ENCODE data around the gene COL19A1.

COL19A1 gene

DNA sequence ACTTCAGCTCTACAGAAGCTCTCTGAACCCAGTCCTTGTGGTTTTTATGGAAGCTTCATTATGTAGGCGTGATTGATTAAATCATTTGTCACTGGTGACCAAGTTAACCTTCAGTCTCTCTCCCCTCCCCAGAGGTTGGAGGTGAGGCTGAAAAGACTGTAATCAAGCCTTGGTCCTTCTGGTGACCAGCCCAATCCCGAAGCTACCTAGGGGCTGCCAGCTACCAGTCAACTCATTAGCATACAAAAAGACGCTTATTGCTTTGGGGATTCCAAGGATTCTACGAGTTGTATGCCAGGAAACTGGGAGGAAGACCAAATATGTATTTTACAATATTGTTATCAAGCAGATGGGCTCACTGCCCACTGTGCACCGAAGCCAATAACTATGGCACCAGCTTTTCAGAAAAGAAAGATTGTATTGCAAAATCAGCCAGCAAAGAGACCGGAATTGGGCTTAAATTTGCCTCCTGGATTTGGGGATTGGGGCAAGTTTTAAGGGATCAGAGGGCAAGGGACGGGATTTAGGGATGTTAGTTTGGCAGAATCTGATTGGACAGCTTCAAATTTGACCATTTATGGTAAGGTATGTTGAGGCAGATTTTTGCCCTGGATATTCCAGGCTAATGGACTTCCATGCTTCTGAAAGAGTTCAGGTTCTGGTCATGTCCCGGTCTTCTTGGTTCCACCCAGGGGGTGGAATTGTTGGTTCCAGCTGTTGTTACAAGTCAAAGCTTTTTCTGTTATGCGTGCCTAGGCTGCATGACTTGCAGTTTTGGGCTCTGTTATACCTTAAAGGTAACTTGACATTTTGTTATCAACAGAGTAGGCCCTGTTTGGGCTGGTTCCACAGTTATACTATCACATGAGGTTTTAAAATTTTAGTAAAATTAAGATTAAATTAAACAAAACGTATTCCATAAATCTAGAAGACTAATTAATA lies 269.1 kb downstream of the COL19A1 start:
- DNase-seq = no peak

DNA sequence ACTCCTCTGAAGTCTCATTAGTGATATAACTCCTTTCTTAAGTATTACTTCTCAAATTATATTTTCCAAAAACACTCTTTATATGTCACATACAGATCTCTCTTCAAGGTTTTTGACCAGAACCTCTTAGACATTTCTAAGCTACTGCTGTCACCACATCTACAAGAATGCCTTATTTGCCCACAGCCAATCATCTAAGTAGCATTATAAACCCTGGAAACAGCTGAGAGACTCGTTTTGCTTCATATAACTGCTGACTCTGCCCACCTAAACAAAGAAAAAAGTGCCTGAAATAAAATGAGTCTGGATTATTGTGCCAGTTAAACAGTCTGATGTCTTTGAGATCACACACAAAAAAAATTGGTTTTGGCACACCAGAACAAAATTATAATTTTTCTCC lies 270.6 kb downstream of the COL19A1 start:
- DNase-seq = no peak

DNA sequence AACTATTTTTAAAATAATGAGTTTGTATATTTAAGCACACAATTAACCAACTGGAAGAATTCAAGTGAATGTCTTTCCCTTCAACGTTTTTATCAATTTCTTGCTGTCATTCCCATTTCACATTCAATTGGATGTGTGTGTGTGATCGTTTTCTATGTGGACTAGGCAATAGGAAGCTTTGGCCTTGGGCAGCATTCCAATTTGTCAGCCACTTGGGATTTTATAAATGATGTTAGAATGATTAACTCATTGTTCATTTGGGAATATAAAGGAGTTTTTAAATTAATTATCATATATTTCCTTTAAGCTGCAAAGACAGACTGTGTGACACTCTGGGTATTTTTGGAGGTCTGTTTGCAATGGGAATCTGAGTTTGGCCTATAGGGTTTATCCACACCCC lies 274.1 kb downstream of the COL19A1 start:
- no peak for DNase-seq

DNA sequence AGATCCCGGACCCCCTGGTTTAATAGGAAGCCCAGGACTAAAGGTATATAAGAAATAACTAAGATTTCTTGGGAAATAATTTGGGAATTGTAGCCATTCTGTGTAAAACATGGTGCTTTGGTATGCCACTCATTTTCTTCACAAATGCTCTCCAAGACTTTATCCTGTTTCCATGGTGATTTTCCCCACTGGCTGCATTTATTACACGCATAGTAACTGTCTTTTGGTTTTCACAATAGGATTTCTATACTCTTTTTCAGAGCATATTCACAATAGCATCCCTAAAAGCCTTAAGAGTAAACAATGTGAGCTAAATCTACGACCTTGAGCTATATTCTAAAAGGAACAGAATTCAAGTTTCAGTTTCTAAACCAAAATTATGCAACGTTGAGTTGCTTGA lies 275.7 kb downstream of the COL19A1 start:
- no peak for DNase-seq

DNA sequence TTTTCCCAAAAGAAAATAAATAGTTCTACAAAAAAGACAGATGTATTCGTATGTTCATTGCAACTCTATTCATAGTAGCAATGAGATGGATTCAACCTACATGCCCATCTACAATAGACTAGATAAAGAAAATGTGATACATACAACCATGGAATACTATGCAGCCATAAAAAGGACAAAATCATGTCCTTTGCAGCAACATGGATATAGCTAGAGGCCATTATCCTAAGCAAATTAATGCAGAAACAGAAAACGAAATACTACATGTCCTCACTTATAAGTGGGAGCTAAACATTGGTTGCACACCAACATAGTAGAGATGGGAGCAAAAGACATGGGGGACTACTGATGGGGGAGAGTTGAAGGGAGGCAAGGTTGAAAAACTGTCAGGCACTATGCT lies 278.8 kb downstream of the COL19A1 start:
- DNase-seq = no peak

DNA sequence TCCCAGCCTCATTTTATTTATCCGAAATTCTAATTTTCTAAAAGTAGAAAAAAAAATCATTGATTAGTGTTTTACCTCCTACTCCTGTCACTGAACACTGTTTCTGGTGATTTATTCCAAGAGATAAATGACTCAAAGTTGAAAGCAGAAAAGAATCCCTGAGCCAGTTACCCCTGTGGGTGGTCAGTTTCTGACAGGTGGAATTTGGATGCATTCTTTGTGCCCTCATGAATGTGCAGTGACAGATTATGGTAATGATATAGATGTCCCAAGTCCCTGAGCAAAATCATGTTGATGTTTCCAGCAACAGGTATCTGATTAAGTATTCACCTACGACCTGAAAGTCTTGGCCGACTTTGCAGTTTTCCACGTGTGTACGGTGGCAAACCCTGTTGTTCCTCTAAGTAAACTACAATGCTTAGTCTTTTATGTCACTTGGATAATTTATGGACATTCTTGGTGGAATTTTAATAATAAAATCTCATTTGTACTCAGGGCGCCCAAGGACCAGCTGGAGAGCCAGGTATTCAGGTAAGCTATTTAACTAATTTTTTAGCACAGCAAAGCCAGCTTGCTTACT lies 282.9 kb downstream of the COL19A1 start:
- no peak for DNase-seq

DNA sequence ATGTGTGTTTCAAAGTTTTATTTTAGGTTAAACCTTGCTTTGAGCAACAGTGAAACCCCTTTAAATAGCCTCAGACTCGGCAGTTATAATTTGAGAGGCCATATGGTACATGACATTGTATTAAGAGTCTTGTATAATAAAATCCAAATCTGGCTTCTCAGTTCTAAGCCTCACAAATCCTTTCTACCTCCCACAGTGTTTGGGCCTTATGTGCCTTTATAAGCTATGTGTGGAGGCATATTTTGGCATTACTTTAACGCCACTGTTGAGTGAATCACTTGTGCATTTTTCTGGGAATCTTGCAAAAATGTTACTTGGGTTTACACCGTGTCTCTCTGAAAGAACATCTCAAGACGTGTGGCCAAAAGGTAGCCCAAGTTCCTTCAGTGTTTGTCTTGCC lies 284.2 kb downstream of the COL19A1 start:
- DNase-seq = no peak

DNA sequence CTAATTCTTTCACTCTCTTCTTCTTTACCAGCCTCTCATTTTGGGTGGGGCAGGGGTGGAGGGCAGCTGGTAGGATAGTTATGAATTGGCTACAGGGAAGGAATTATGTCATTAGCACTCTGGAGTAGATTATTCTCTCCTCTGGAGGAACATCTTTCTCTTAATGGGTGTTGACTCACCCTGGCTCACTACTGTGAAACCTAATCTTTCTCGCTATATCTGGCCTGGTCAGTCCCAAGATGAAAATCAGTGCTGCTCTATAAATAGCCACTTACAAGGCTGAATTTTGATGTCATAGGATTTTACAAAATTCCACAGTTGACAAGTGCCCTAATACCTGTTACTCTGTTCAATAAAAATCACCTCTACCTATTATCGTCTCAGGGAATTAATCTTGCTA lies 285.3 kb downstream of the COL19A1 start:
- no peak for DNase-seq

DNA sequence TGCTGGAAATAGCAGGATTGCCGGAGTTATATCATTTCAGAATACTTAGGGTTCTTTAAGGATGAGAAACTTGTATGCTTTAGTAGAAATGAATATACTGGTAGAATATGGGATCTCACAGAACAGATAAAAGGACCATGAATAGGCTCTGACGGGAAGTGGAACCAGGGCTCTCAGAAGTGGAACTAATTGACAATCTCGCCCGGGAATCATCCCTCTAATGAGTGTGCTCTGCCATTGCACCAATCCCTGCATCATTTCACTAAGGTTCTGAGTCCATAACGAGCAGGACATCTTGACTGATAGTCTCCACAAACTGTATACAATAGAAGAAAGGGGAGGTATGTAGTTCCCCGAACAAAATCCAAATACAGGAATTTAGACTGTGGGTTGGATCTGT lies 286.4 kb downstream of the COL19A1 start:
- DNase-seq = no peak

DNA sequence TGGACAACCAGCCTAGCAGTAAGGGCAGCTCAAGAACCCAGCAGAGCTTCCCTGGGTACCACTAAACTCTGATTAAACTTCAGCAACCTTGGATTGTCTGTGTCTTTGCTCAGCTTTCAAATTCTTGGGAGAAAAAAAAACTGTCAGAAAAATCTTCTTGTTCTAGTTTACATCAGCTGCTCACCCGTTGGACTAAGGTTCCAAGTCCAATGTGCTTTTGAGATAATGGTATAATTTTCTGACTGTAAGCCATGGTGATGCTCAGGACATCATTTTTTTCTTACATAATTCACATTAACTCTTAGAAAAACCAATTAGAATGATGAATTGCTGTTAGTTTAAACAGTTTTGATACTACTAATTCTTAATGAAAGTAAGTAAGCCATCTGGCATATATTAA lies 290.7 kb downstream of the COL19A1 start:
- no peak for DNase-seq

DNA sequence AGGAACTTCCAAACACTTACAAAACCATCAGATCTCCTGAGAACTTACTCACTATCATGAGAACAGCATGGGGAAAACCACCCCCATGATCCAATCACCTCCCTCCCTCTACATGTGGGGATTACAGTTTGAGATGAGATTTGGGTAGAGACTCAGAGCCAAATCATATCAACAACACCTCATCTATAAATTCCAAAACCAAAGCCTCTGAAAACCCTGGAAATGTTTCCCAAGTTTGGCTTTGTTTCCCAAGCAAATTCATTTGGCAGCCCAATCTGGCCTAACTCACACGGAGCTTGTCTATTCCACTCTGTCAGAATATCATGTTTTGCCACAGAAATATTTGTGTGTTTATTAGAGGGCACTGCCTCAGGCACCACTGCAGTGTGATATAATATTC lies 293.9 kb downstream of the COL19A1 start:
- no peak for DNase-seq

DNA sequence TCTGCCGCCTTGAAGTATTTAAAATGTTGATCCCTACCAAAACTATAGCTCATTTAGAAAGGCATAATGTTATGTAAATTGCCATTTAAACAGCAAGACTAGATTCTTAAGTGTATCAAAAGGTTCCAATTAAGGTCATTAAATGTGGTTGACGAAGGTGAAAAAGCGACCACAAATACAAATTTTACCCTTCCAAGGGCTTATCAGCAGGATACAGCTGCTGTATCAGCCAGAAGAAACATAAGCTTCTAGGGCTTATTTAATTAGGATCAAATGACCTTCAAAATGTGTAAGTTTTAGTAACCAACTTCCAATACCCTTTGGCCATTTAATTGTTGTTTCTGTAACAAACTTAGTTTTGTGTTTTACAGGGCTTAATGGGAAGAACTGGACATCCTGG lies 296.6 kb downstream of the COL19A1 start:
- no peak for DNase-seq

DNA sequence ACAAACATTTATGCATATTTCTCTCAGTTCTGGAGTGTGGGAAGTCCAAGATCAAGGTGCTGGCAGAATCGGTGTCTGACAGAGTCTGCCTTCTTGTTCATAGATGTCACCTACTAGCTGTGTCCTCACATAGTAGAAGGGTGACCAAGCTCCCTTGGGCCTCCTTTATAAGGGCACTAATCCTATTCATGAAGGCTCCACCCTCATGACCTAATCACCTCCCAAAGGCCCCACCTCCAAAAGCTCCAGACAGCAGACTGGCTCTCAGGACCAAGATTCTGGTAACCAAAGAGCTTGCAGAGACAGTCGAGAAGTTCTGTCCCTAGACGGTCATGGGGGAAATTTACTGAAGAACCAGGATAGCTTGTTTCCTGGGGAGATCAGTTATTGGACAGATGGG lies 297.4 kb downstream of the COL19A1 start:
- no peak for DNase-seq

DNA sequence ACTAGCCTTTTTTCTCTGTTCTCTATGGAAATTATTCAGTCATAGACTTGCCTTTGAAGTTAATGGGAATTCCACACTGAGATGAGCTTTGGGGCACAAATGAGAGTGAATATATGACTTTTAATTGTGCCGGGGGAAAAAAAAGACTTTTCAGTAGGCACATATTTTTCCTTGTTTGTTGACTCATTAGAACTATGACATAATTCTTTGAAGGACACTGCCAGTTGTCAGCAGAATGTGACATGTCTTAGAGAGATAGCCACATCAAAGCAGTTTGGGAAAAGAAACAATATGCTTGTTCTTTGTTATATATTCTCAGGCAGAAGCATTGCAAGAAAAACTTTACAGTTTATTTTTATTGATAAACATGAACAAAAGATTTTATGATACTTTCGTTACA lies 298.2 kb downstream of the COL19A1 start:
- DNase-seq = no peak

DNA sequence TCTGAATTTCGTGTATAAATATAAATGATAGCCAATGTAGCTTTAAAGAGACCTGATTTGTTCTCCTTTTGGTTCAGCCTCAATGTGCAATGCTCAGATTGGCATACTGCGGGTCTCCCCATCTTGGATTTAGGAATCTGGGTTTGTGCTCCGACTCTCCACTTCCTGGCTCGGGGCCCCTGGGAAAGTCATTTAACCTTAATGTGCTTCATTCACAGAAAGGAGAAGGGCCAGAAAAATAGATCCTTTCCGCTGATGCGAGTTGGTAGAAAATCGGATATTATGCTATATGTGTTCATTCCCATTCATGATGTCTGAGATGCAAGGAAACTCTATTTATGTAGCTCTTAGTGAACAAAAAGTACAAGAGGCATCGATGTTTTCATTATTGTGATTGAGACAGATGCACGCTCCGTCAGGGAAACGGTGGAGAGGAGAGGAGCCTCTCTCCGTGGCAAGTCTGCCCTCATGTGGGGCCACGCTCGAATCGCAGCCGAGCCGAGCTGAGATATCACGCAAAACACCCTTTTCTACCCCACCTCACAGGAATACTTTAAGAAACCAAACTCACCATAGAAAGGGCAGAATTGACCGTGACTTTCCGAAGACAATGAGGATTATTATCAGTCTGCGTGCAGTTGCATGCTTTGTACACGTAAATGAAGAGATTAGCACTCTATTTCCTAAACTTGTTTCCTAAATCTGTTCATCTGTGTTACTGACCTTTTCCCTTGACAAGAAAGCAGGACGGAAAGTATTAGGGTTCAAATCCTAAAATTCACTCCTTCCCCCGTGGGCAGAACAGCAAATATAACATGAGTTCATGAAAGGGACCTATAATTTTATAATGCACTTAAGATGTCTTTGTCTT lies 300.0 kb downstream of the COL19A1 start:
- DNase-seq = no peak

DNA sequence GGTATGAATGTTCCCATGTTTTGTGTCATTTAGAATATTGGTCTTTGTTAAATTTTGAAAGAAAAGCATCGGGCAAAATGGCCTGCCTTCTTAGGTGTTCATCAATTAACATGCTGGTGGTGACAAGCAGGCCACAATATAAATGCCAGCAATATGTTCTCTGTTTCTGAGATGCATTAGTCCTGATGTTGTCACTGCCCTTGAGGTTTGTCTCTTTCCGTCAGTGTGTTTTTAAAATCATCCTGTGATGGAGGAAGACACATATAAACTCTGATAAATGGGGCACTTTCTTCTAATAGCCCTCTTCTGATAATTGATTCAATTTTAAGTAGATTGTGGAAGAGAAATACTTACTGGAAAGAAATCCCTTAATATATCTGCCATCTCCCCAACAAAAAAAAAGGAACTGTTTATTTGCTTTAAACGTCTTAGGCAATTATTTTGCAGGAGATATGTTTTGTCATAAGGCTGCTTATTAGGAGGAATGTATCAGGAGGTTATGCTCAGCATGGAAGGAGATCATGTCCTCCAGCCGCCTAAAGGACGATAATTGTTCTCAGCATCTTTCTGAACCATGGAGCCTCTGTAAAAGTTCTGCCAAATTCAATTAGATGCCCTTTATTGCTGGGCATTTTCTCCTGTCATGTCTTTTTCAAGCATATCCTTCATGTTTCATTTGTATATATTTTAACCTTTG lies 302.5 kb downstream of the COL19A1 start:
- DNase-seq = no peak

DNA sequence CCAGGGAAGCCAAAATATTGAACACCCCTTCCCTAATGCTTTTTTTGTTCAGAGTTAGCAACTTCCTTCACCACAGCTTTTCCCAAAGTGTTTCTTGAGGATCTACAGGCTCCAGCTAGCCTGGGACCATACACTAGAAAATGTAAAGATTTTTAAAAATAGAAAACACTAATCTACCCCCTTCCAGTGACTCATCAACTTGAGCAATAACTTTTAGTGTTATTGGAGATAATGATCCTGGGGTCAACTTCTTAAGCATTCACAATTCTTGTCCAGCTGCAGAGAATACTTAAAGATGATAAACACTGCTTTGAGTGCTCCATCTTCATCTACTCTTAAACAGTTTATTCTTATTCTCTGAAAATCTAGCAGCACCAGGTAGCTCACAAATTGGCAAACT lies 304.9 kb downstream of the COL19A1 start:
- DNase-seq = no peak

DNA sequence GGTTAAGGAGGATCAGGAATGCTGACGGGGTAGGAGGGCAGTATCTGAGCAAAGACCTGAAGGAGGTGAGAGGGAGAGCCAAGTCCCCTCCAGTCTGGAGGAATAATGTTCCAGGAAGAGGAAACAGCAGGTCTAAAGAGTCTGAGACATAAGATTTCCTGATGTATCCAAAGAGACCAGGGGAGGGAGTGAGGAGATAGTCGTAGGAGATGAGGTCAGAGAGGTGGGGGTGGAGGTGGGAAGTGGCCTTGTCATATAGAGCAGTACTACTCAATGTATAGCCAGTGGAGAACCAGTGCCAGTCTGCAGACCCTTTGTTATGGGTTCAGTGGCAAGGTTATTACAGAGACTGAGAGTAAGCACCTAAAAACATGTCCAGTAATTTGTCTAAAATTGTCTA lies 305.9 kb downstream of the COL19A1 start:
- no peak for DNase-seq

DNA sequence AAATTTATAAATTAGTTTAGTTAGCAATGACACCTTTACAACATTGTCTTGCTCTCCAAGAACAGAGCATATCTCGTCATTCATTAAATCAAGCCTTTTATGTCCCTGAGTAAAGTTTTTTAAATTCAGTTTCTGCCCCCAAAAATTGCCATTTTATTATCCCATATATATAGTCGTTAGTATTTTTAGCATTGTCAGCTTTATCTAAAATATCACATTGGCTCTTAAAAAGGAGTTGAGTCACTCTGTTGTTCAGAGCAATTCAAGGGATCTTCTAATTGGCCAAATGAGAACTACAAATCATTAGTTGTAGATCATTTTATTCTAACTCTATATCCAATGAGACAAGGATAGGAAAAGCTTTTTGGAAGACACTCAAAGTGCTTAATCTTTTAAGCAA lies 309.4 kb downstream of the COL19A1 start:
- DNase-seq = no peak

DNA sequence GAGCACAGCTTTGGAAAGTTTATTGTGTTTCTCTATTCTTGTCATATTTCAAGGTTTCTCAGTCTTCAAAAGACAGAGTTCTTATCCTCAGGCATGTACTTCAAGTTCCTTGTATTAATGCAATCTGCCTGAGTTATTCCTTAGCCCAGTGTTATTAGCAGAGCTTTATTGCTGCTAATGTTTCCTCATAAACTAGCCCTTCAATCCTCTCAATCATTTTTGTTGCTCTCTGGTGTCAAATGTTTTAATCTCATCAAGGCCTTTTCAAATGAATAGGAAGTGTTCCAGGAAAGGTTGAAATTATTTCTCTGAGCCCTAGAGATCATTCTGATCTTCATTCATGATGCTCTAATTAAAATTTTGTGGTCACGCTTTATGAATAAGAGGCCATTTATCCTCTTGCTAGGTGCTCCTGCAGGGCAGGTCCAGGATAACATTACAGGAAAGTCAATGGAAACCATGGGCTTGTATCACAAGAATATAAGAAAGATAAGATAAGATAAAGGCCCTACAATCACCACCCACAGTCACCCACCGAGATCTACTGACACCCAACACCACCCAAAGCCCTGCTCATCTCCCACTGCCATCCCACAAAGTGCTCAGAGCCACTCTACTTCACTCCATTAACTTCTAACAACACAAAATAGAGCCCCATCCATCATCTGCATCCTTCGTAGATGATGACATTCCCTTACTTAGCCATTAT lies 310.6 kb downstream of the COL19A1 start:
- DNase-seq = no peak

DNA sequence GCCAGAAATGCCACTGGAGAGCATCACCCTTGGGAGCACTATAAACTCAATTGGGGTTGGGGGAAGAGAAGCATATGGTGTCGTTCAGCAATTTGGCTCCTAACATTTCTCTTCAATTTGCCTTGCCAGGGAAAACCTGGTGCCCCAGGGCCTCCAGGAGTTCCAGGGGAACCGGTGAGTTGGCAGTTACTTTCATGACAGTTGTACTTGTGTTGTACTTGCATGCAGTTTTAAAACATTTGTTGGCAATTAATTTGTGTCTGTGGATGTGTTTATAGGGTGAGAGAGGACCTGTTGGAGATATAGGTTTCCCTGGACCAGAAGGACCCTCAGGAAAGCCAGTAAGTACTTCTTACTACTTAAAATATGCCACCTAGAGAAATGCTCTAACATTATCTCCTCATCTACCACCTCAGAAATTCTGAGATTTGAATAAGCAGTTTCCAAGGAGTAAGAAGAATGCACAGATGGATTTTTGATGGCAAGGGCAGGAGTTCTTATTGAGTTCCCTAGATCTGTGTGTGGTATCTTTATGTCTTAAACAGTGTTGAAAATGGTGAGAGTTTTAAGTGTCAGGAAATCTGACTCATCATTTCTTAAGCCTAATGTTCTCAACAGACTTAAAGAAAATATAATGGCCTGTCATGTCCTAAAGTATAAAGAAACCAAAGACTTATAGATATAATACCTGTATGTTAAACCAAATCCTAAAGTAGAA lies 314.0 kb downstream of the COL19A1 start:
- no peak for DNase-seq

All from GDM1 (cell line).